ENCODE measurements around the gene ARHGAP26. TPM values are rescaled to one million over a fixed set of nuclear protein-coding genes. Genes with fewer than 3 reads are reported as not detected.

The ARHGAP26 gene
- total and polyA plus RNA-seq, 4 donors: 1.8 to 16.7 (median 4.1) TPM

DNA sequence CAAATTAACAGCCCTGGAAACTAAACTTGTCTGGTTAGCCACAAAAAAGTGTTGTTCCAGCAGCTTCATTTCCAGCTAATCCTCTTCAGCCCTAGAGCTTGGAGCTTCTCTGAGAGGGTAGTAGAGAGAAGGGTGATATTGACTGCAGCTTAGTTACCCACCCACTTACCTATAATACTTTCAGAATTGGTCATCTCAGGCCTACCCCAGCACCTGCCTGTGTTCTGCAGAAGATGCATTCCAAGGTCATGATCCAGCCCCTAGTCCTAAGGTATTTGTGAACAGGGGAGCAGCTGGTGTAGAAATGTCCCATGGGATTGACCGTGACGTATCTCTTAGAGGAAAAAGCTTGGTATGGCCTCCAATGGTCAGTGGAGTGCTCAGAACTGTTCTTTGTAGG lies 344.3 kb downstream of the ARHGAP26 start:
- TF ChIP-seq RAD21 (IDR thresholded peaks at IDR 0.05): no peak
- no peak for TF ChIP-seq FOXA2 (IDR thresholded peaks at IDR 0.05)
- no peak for TF ChIP-seq HNF4G (IDR thresholded peaks at IDR 0.05)
- no peak for TF ChIP-seq JUND (IDR thresholded peaks at IDR 0.05)
- no peak for TF ChIP-seq YY1 (IDR thresholded peaks at IDR 0.05)
- no peak for TF ChIP-seq MAX (IDR thresholded peaks at IDR 0.05)
- no peak for TF ChIP-seq GABPA (IDR thresholded peaks at IDR 0.05 in 1 of 2, conservative IDR thresholded peaks at IDR 0.05 in 1 of 2)
- no peak for TF ChIP-seq ZBTB33 (IDR thresholded peaks at IDR 0.05)
- TF ChIP-seq SP1 (IDR thresholded peaks at IDR 0.05): no peak
- TF ChIP-seq FOXA1 (IDR thresholded peaks at IDR 0.05): no peak
- no peak for TF ChIP-seq ATF3 (IDR thresholded peaks at IDR 0.05)
- TF ChIP-seq, protein P1, sequence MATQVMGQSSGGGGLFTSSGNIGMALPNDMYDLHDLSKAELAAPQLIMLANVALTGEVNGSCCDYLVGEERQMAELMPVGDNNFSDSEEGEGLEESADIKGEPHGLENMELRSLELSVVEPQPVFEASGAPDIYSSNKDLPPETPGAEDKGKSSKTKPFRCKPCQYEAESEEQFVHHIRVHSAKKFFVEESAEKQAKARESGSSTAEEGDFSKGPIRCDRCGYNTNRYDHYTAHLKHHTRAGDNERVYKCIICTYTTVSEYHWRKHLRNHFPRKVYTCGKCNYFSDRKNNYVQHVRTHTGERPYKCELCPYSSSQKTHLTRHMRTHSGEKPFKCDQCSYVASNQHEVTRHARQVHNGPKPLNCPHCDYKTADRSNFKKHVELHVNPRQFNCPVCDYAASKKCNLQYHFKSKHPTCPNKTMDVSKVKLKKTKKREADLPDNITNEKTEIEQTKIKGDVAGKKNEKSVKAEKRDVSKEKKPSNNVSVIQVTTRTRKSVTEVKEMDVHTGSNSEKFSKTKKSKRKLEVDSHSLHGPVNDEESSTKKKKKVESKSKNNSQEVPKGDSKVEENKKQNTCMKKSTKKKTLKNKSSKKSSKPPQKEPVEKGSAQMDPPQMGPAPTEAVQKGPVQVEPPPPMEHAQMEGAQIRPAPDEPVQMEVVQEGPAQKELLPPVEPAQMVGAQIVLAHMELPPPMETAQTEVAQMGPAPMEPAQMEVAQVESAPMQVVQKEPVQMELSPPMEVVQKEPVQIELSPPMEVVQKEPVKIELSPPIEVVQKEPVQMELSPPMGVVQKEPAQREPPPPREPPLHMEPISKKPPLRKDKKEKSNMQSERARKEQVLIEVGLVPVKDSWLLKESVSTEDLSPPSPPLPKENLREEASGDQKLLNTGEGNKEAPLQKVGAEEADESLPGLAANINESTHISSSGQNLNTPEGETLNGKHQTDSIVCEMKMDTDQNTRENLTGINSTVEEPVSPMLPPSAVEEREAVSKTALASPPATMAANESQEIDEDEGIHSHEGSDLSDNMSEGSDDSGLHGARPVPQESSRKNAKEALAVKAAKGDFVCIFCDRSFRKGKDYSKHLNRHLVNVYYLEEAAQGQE (IDR thresholded peaks at IDR 0.05): no peak
- no peak for TF ChIP-seq NR2F2 (IDR thresholded peaks at IDR 0.05)
- TF ChIP-seq CTCF (IDR thresholded peaks at IDR 0.05; ENCODE audit: low read depth, low read length, missing input control): no peak
- no peak for TF ChIP-seq HNF4A (conservative IDR thresholded peaks at IDR 0.05)
- no peak for TF ChIP-seq EGR1 (IDR thresholded peaks at IDR 0.05; ENCODE audit: low read depth in 2 of 2)
- TF ChIP-seq RXRA (IDR thresholded peaks at IDR 0.05): no peak
- no peak for TF ChIP-seq TAF1 (conservative IDR thresholded peaks at IDR 0.05)
- Histone ChIP-seq H3K4me3 (ENCODE audit: low read depth in 1 of 3, low read length in 3 of 3) (no peak overlapping the region), H3K4me1 (ENCODE audit: control insufficient read depth in 4 of 4, insufficient read depth in 4 of 4, low read length in 3 of 4) (peaks cover 7 to 11% (median 9%) of the 10 kb centered on the region in 4 donors), H3K9ac (ENCODE audit: low read depth in 1 of 2, low read length in 2 of 2) (no peak overlapping the region), H3K27me3 (ENCODE audit: control insufficient read depth in 4 of 4, insufficient read depth in 4 of 4, low read length in 3 of 4) (no peaks in the 10 kb centered on the region), H3K9me3 (ENCODE audit: control insufficient read depth in 4 of 4, low read length in 3 of 4) (no peaks in the 10 kb centered on the region), H3K27ac (ENCODE audit: low read depth in 1 of 2, low read length in 2 of 2) (no peak overlapping the region), H3K36me3 (ENCODE audit: control insufficient read depth in 4 of 4, insufficient read depth in 3 of 4, low read depth in 1 of 4, low read length in 3 of 4) (no peaks in the 10 kb centered on the region)
- DNase-seq (ENCODE audit: low spot score): no peak
- WGBS: 49% methylated on average over 2 of the region's 2 CpGs

Measured in liver (tissue), 9 donors.